H1 (cell line): Measurements from ENCODE around the gene MCUB. TPM values are rescaled to one million over a fixed set of nuclear protein-coding genes. Genes with fewer than 3 reads are reported as not detected.

Source experiments
- CTCF ChIA-PET: fragments of 300-600 bp; sonication (Branson Sonifier 250); formaldehyde crosslinking; loops from one replicate; lab custom pipeline; 2021; ENCODE audit not compliant: partially characterized antibody; lab: Charles Lee
- POLR2A ChIA-PET: fragments of 300-600 bp; sonication (Branson Sonifier 250); formaldehyde crosslinking; loops from one replicate; lab custom pipeline; 2021; ENCODE audit warnings: inconsistent platforms; ENCODE audit not compliant: partially characterized antibody; lab: Charles Lee
- DNase-seq, 2 experiments: peaks; one replicate each; pipeline versions ENCODE4 v3.0.0 to v3.0.0-alpha.2; 2010 to 2022; ENCODE audit warnings: low spot score in 2 of 2, low read depth in 1 of 2, mixed read lengths in 1 of 2
- FAIRE-seq: peaks from 2 replicates; lab custom pipeline; 2011; peaks lifted over from hg19 to GRCh38; lab: Jason Lieb, UNC
- H2AFZ ChIP-seq: 2 replicates; pipeline ENCODE4 v1.8.1; 2012; ENCODE audit warnings: low read length, inconsistent platforms
- H2AK5ac ChIP-seq: 2 replicates; pipeline ENCODE4 v1.6.1; 2013; ENCODE audit warnings: low read depth, low read length
- H2BK120ac ChIP-seq: replicated peaks from 2 replicates; pipeline ENCODE3; 2013; ENCODE audit warnings: low read depth, low read length, inconsistent platforms
- H2BK12ac ChIP-seq: 2 replicates; pipeline ENCODE4 v1.6.1; 2013; ENCODE audit warnings: low read depth, low read length
- H2BK15ac ChIP-seq: 2 replicates; pipeline ENCODE4 v1.6.1; 2013; ENCODE audit warnings: low read length
- H2BK20ac ChIP-seq: 2 replicates; pipeline ENCODE4 v1.6.1; 2013; ENCODE audit warnings: low read length
- H2BK5ac ChIP-seq: 2 replicates; pipeline ENCODE4 v1.6.1; 2013; ENCODE audit warnings: low read depth, low read length
- H3K14ac ChIP-seq: 2 replicates; pipeline ENCODE4 v1.6.1; 2013; ENCODE audit warnings: inconsistent platforms; ENCODE audit not compliant: insufficient read length
- H3K18ac ChIP-seq: 2 replicates; pipeline ENCODE4 v1.6.1; 2013; ENCODE audit warnings: low read length; ENCODE audit errors: extremely low read depth
- H3K23ac ChIP-seq: 2 replicates; pipeline ENCODE4 v1.6.1; 2013; ENCODE audit warnings: inconsistent platforms; ENCODE audit not compliant: insufficient read length
- H3K23me2 ChIP-seq: 2 replicates; pipeline ENCODE4 v1.6.1; 2013; ENCODE audit warnings: low read depth, low read length
- H3K27ac ChIP-seq: 2 replicates; pipeline ENCODE4 v1.6.1; 2011; ENCODE audit warnings: low read depth, low read length, inconsistent platforms
- H3K27me3 ChIP-seq, 4 experiments: replicated peaks in 1 of 4; 1 replicate in 1 of 4; 2 replicates in 3 of 4; pipeline versions ENCODE4 v1.6.1 to v1.8.1; 2011 to 2013; ENCODE audit warnings: low read length in 3 of 4, mild to moderate bottlenecking in 3 of 4, inconsistent platforms in 2 of 4, mixed read lengths in 2 of 4, moderate library complexity in 1 of 4; ENCODE audit not compliant: control insufficient read depth in 3 of 4, insufficient read depth in 3 of 4; ENCODE audit errors: extremely low read depth in 1 of 4
- H3K36me3 ChIP-seq, 4 experiments: 2 replicates each; pipeline versions ENCODE4 v1.6.1 to v1.8.1; 2011 to 2013; ENCODE audit warnings: mild to moderate bottlenecking in 4 of 4, low read length in 3 of 4, moderate library complexity in 2 of 4, control low read depth in 1 of 4, inconsistent platforms in 1 of 4; ENCODE audit not compliant: insufficient read depth in 4 of 4, control insufficient read depth in 2 of 4
- H3K4ac ChIP-seq: replicated peaks from 2 replicates; pipeline ENCODE3; 2013; ENCODE audit warnings: low read length, low read depth, mixed read lengths, inconsistent platforms; ENCODE audit not compliant: insufficient read length
- H3K4me1 ChIP-seq, 4 experiments: replicated peaks in 1 of 4; 1 replicate in 1 of 4; 2 replicates in 3 of 4; pipeline versions ENCODE4 v1.6.1 to v1.8.1; 2011 to 2013; ENCODE audit warnings: low read length in 3 of 4, inconsistent platforms in 2 of 4, mixed read lengths in 1 of 4; ENCODE audit not compliant: insufficient read depth in 4 of 4, control insufficient read depth in 3 of 4
- H3K4me2 ChIP-seq, 2 experiments: 2 replicates each; pipeline versions ENCODE4 v1.6.1 to v1.8.1; 2011 to 2013; ENCODE audit warnings: low read depth in 2 of 2, low read length in 2 of 2, control low read depth in 1 of 2, inconsistent platforms in 1 of 2, mild to moderate bottlenecking in 1 of 2; ENCODE audit not compliant: insufficient read depth in 1 of 2
- H3K4me3 ChIP-seq, 4 experiments: fragments of 200-600, 300-600 bp in 1 of 4; sonication (generic), shearing (Covaris generic), sonication (Bioruptor Twin) in 1 of 4; 2 replicates each; pipeline versions ENCODE4 v1.5.1 to v1.8.1; 2011 to 2016; ENCODE audit warnings: low read length in 4 of 4, low read depth in 3 of 4, control low read depth in 2 of 4, inconsistent platforms in 2 of 4, mild to moderate bottlenecking in 2 of 4, mixed read lengths in 1 of 4, moderate library complexity in 1 of 4; ENCODE audit not compliant: insufficient read depth in 2 of 4; ENCODE audit errors: extremely low read depth in 1 of 4
- H3K56ac ChIP-seq: replicated peaks from 2 replicates; pipeline ENCODE3; 2013; ENCODE audit warnings: low read depth, mild to moderate bottlenecking, mixed read lengths, low read length, inconsistent platforms; ENCODE audit not compliant: insufficient read length
- H3K79me1 ChIP-seq: 2 replicates; pipeline ENCODE4 v1.6.1; 2013; ENCODE audit warnings: low read depth, low read length, control low read depth
- H3K79me2 ChIP-seq, 2 experiments: 2 replicates each; pipeline versions ENCODE4 v1.6.1 to v1.8.1; 2012 to 2013; ENCODE audit warnings: low read length in 2 of 2, mild to moderate bottlenecking in 2 of 2, inconsistent platforms in 1 of 2; ENCODE audit not compliant: insufficient read depth in 2 of 2, control insufficient read depth in 1 of 2
- H3K9ac ChIP-seq, 4 experiments: replicated peaks in 1 of 4; 1 replicate in 1 of 4; 2 replicates in 3 of 4; pipeline versions ENCODE4 v1.6.1 to v1.8.1; 2011 to 2013; ENCODE audit warnings: low read depth in 3 of 4, low read length in 3 of 4, control low read depth in 2 of 4, mild to moderate bottlenecking in 2 of 4, moderate library complexity in 2 of 4, inconsistent platforms in 1 of 4; ENCODE audit errors: extremely low read depth in 1 of 4
- H3K9me3 ChIP-seq, 2 experiments: 2 replicates each; pipeline versions ENCODE4 v1.6.1 to v1.8.1; 2012 to 2013; ENCODE audit warnings: mild to moderate bottlenecking in 2 of 2, moderate library complexity in 2 of 2, control low read depth in 1 of 2, inconsistent platforms in 1 of 2, low read depth in 1 of 2, low read length in 1 of 2, mixed read lengths in 1 of 2; ENCODE audit not compliant: insufficient read depth in 2 of 2
- H4K20me1 ChIP-seq, 2 experiments: replicated peaks in 1 of 2; 2 replicates each; pipeline versions ENCODE3 to v1.8.1; 2011 to 2013; ENCODE audit warnings: inconsistent platforms in 2 of 2, low read length in 2 of 2, mild to moderate bottlenecking in 1 of 2; ENCODE audit not compliant: insufficient read depth in 2 of 2, control insufficient read depth in 1 of 2
- H4K5ac ChIP-seq: 2 replicates; pipeline ENCODE4 v1.6.1; 2013; ENCODE audit warnings: low read length, low read depth, mixed read lengths, inconsistent platforms; ENCODE audit not compliant: insufficient read length
- H4K8ac ChIP-seq: 2 replicates; pipeline ENCODE4 v1.8.0; 2013; ENCODE audit warnings: mild to moderate bottlenecking, moderate library complexity, low read length, inconsistent platforms; ENCODE audit not compliant: insufficient read depth; ENCODE audit errors: extremely low read depth
- H4K91ac ChIP-seq: replicated peaks from 2 replicates; pipeline ENCODE3; 2013; ENCODE audit warnings: low read length, mixed read lengths, inconsistent platforms; ENCODE audit not compliant: insufficient read length
- ASH2L ChIP-seq: fragments of 200-600, 300-600 bp; sonication (generic); IDR thresholded peaks from one replicate; pipeline ENCODE4 v1.7.1; 2017; ENCODE audit warnings: low read length
- KDM1A ChIP-seq: fragments of 200-600, 300-600 bp; sonication (generic); IDR thresholded peaks from 2 replicates; pipeline ENCODE4 v1.7.1; 2016; ENCODE audit warnings: mild to moderate bottlenecking, low read length, borderline replicate concordance
- MAX ChIP-seq: IDR thresholded peaks from 2 replicates; pipeline ENCODE4 v1.6.1; 2012; ENCODE audit warnings: inconsistent platforms
- RFX5 ChIP-seq: IDR thresholded peaks from 2 replicates; pipeline ENCODE4 v1.6.1; 2011; ENCODE audit warnings: low read depth, low read length, improper control_type of control experiment, borderline replicate concordance
- WGBS, 2 experiments: shearing (Covaris generic) in 1 of 2; methylation state at CpG; one replicate each; pipeline versions ENCODE4 v1.1.6 to v1.1.7; 2013 to 2015; ENCODE audit warnings: low lambda C conversion rate in 2 of 2, mixed read lengths in 2 of 2, inconsistent platforms in 1 of 2, low coverage in 1 of 2, missing lambda C conversion rate in 1 of 2; ENCODE audit not compliant: insufficient replicate concordance in 2 of 2, insufficient coverage in 1 of 2, insufficient read length in 1 of 2; ENCODE audit errors: extremely low coverage in 1 of 2, missing lambda C conversion rate in 1 of 2; 5-methylcytosine and 5-hydroxymethylcytosine counted together
- polyA plus RNA-seq, 7 experiments: library from polyadenylated mRNA; depleted of rRNA in 3 of 7; stranded (reverse) in 5 of 7; unstranded in 2 of 7; fragments of >200 nt in 5 of 7; fragments of 200-250 nt in 2 of 7; gene quantifications; 1 replicate in 5 of 7; 2 replicates in 1 of 7; 4 replicates in 1 of 7; pipeline versions ENCODE4 v1.2.1 to v1.2.3, GENCODE V29; 2011 to 2013; ENCODE audit warnings: missing spikeins in 2 of 7, mixed read lengths in 2 of 7
- total RNA-seq: library from RNA; stranded (reverse); fragmentation: NEBNext Ultra II Directional; extraction: Animal tissue kit (Norgen Biotek cat#: 25700); gene quantifications from 2 replicates; pipeline ENCODE4 v1.2.1, GENCODE V29; 2021

Gene MCUB
- total and polyA plus RNA-seq, 2 of the 8 experiments (the other 6 are each of a cell fraction or from before 2014, with no cell fraction given), result 15.2 to 19.4 TPM

DNA sequence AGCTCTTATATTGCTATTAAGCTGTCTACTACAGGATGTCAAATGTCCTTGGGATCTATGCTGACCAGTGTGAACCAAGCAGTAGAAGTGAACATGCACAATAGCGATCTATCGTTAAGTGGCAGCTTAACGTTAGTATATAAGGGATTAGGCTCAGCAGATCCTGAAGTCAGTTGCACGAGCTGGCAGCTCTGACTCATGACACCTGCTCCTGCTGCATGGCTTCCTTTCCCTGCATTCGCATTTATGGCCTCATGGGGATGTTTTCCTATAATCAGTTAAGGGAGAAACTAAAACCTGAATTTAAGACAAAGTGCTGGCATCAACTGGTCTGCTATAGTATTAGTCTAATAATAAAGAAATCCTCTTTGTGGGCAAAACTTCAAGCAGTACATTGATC lies 12.7 kb upstream of the MCUB start:
- H3K23ac ChIP-seq, result no peak overlapping the region
- no peaks in the 10 kb centered on the region for H3K4me1 ChIP-seq
- H2BK120ac ChIP-seq, result no peak overlapping the region
- H3K79me1 ChIP-seq, result no peaks in the 10 kb centered on the region
- no peak overlapping the region for H3K9ac ChIP-seq
- no peaks in the 10 kb centered on the region for H3K9me3 ChIP-seq
- no peak overlapping the region for H2AK5ac ChIP-seq
- ChIA-PET CTCF (interaction anchor here (1.6 kb wide), 1 partner anchor 107 kb away, joined by 4 read pairs; no protein-coding TSS in a partner anchor), POLR2A (no interaction called here)
- no peak overlapping the region for H3K27ac ChIP-seq
- H3K4ac ChIP-seq, result no peak overlapping the region
- H3K4me3 ChIP-seq, result no peak overlapping the region
- DNase-seq, result no peak
- FAIRE-seq, result no peak
- no peak overlapping the region for H4K91ac ChIP-seq
- no peak overlapping the region for H2BK20ac ChIP-seq
- TF ChIP-seq KDM1A (no peak), RFX5 (no peak), ASH2L (no peak), MAX (no peak)
- no peak overlapping the region for H3K14ac ChIP-seq
- no peak overlapping the region for H3K18ac ChIP-seq
- H3K36me3 ChIP-seq, result no peaks in the 10 kb centered on the region; a peak in 1 of 8 replicates
- no peak overlapping the region for H3K4me2 ChIP-seq
- no peak overlapping the region for H2BK5ac ChIP-seq
- H2BK12ac ChIP-seq, result no peak overlapping the region
- no peaks in the 10 kb centered on the region for H3K79me2 ChIP-seq
- 88% methylated on average over 5 of the region's 5 CpGs; no CpG with 5 or more reads in 1 of the 2 experiments for WGBS, 2 experiments
- H2BK15ac ChIP-seq, result no peak overlapping the region
- H3K27me3 ChIP-seq, result peaks cover 0 to 1% (median 0%) of the 10 kb centered on the region in 4 experiments; a peak in 1 of 7 replicates
- no peak overlapping the region for H4K5ac ChIP-seq
- H2AFZ ChIP-seq, result no peak overlapping the region
- no peaks in the 10 kb centered on the region for H4K20me1 ChIP-seq
- H3K23me2 ChIP-seq, result no peaks in the 10 kb centered on the region
- no peak overlapping the region for H3K56ac ChIP-seq
- no peak overlapping the region for H4K8ac ChIP-seq
